H1 (cell line): ENCODE results near the gene TMEM108. TPM values are rescaled to one million over a fixed set of nuclear protein-coding genes. Genes with fewer than 3 reads are reported as not detected.

Source experiments
- SRF ChIP-seq: IDR thresholded peaks from 2 replicates; pipeline ENCODE4 v1.6.1; 2011; ENCODE audit warnings: mild to moderate bottlenecking, low read depth, low read length, moderate library complexity
- polyA plus RNA-seq, 7 experiments: library from polyadenylated mRNA; depleted of rRNA in 3 of 7; stranded (reverse) in 5 of 7; unstranded in 2 of 7; fragments of >200 nt in 5 of 7; fragments of 200-250 nt in 2 of 7; gene quantifications; 1 replicate in 5 of 7; 2 replicates in 1 of 7; 4 replicates in 1 of 7; pipeline versions ENCODE4 v1.2.1 to v1.2.3, GENCODE V29; 2011 to 2013; ENCODE audit warnings: missing spikeins in 2 of 7, mixed read lengths in 2 of 7
- total RNA-seq: library from RNA; stranded (reverse); fragmentation: NEBNext Ultra II Directional; extraction: Animal tissue kit (Norgen Biotek cat#: 25700); gene quantifications from 2 replicates; pipeline ENCODE4 v1.2.1, GENCODE V29; 2021

Gene TMEM108
- total and polyA plus RNA-seq, 2 of the 8 experiments (the other 6 are each of a cell fraction or from before 2014, with no cell fraction given), result 14.3 to 16.2 TPM

DNA sequence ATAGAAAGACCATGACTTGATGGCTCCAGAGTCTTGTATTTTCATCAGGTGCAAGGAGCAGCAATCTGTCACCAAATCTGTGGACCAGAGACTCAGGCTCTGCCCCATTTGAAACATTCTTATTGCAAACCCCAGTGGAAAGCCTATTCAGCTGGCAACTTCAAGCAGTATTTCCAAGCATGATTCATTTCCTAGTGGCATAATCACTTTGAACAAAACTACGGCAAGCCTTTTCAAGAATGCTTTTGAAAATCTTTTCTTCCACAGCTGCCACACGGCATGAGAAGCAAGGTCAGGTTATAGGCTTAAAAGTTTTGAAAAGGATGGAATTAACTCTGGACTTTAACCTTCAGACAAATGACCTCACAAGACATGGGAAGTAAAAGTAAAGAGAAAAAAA lies 239.6 kb downstream of the TMEM108 start (continued):
- TF ChIP-seq SRF, result no peak
